ENCODE measurements around the gene METTL26.

METTL26 gene

GRCh38 chr16:636206-637080 is at the start of gene METTL26:
Gene METTL26 (minus strand): TSS chr16:636305. CDS start chr16:636290, 15 bp downstream.
- DNase-seq, result peak; percentile 100

GRCh38 chr16:684961-685696 is 49.0 kb upstream of the METTL26 start:
- no peak for DNase-seq

GRCh38 chr16:684071-684794 is 48.1 kb upstream of the METTL26 start, which contains the start of gene JMJD8:
Gene JMJD8 (minus strand): TSS chr16:684334. CDS start chr16:684319, 15 bp downstream.
- peak; percentile 98 for DNase-seq

GRCh38 chr16:683396-684070 is 47.4 kb upstream of the METTL26 start:
- DNase-seq, result no peak

GRCh38 chr16:682493-683395 is 46.6 kb upstream of the METTL26 start:
- no peak for DNase-seq

GRCh38 chr16:681746-682427 is 45.8 kb upstream of the METTL26 start:
- no peak for DNase-seq

- DNase-seq, result no peak
Observed at GRCh38 chr16:680967-681745, 45.1 kb upstream of the METTL26 start.

GRCh38 chr16:680625-680945 is 44.5 kb upstream of the METTL26 start:
- no peak for DNase-seq

- DNase-seq, result peak; percentile 97
Observed at GRCh38 chr16:679814-680624, 43.9 kb upstream of the METTL26 start, which contains the start of gene STUB1. Gene STUB1 (plus strand): TSS chr16:680410. CDS start chr16:680526, 116 bp downstream.

GRCh38 chr16:678858-679813 is 43.0 kb upstream of the METTL26 start:
- peak; percentile 84 for DNase-seq

- DNase-seq, result no peak
Observed at GRCh38 chr16:678209-678857, 42.2 kb upstream of the METTL26 start.

GRCh38 chr16:677316-678190 is 41.4 kb upstream of the METTL26 start:
- no peak for DNase-seq

GRCh38 chr16:676913-677312 is 40.8 kb upstream of the METTL26 start:
- DNase-seq, result no peak

GRCh38 chr16:676565-676902 is 40.4 kb upstream of the METTL26 start:
- no peak for DNase-seq

- no peak for DNase-seq
Observed at GRCh38 chr16:675884-676564, 39.9 kb upstream of the METTL26 start.
